HepG2 (cell line): ENCODE data around the gene ODC1. TPM values are rescaled to one million over a fixed set of nuclear protein-coding genes. Genes with fewer than 3 reads are reported as not detected.

ENCODE experiments used
- AKNA ChIP-seq: sonication (generic); formaldehyde crosslinking; IDR thresholded peaks from 2 replicates; pipeline ENCODE4 v1.4.0; 2020; ENCODE audit warnings: missing genetic modification reagents, borderline replicate concordance
- ASH2L ChIP-seq: fragments of 300-600, 200-600 bp; sonication (generic); IDR thresholded peaks from 2 replicates; pipeline ENCODE4 v1.7.0; 2017; ENCODE audit warnings: low read depth, mild to moderate bottlenecking, moderate library complexity, mixed read lengths, low read length; ENCODE audit not compliant: insufficient read length
- DNMT3B ChIP-seq: conservative IDR thresholded peaks from 2 replicates; pipeline ENCODE4 v1.6.1; 2016; ENCODE audit warnings: missing biosample characterization, control low read depth
- EHMT2 ChIP-seq: fragments of 200-600 bp; sonication (generic); IDR thresholded peaks from 2 replicates; pipeline ENCODE4 v1.7.0; 2017; ENCODE audit warnings: antibody characterized with exemption, low read depth, low read length, borderline replicate concordance
- ETV5 ChIP-seq: IDR thresholded peaks from 2 replicates; pipeline ENCODE4 v1.6.1; 2018; ENCODE audit warnings: missing biosample characterization, missing genetic modification reagents, inconsistent platforms, borderline replicate concordance
- ETV6 ChIP-seq: sonication (generic); formaldehyde crosslinking; conservative IDR thresholded peaks from 2 replicates; pipeline ENCODE4 v1.4.0; 2020; ENCODE audit warnings: missing genetic modification reagents
- NKX3-1 ChIP-seq: sonication (generic); formaldehyde crosslinking; IDR thresholded peaks from 2 replicates; pipeline ENCODE4 v1.5.0; 2020; ENCODE audit warnings: missing genetic modification reagents
- SOX6 ChIP-seq, 2 experiments: fragments of 450-650 bp in 1 of 2; sonication (generic) in 1 of 2; formaldehyde crosslinking in 1 of 2; IDR thresholded peaks; 2 replicates each; pipeline versions ENCODE4 v1.4.0 to v1.6.1; 2017 to 2020; ENCODE audit warnings: antibody characterized with exemption in 1 of 2, mild to moderate bottlenecking in 1 of 2, missing genetic modification reagents in 1 of 2
- TFAP4 ChIP-seq: sonication (generic); IDR thresholded peaks from 2 replicates; pipeline ENCODE4 v1.6.1; 2016; ENCODE audit warnings: low read depth, borderline replicate concordance
- XRCC5 ChIP-seq: fragments of 200-400 bp; formaldehyde crosslinking; optimal IDR thresholded peaks from 2 replicates; pipeline ENCODE3; 2017; ENCODE audit warnings: mild to moderate bottlenecking, low read length
- ZNF317 ChIP-seq: sonication (generic); formaldehyde crosslinking; IDR thresholded peaks from 2 replicates; pipeline ENCODE4 v1.5.0; 2020; ENCODE audit warnings: mild to moderate bottlenecking, missing genetic modification reagents
- ZNF549 ChIP-seq: sonication (generic); formaldehyde crosslinking; IDR thresholded peaks from 2 replicates; pipeline ENCODE4 v1.5.0; 2020; ENCODE audit warnings: missing genetic modification reagents
- ZNF609 ChIP-seq: sonication (generic); formaldehyde crosslinking; IDR thresholded peaks from 2 replicates; pipeline ENCODE4 v1.4.0; 2020; ENCODE audit warnings: mild to moderate bottlenecking, missing genetic modification reagents, borderline replicate concordance
- ZNF737 ChIP-seq: sonication (generic); formaldehyde crosslinking; IDR thresholded peaks from 2 replicates; pipeline ENCODE4 v1.5.0; 2020; ENCODE audit warnings: missing genetic modification reagents, mild to moderate bottlenecking, borderline replicate concordance
- ZNF841 ChIP-seq: sonication (generic); formaldehyde crosslinking; IDR thresholded peaks from 2 replicates; pipeline ENCODE4 v1.8.1; 2023; ENCODE audit warnings: missing genetic modification reagents, borderline replicate concordance
- polyA plus RNA-seq, 8 experiments: library from polyadenylated mRNA; depleted of rRNA in 3 of 8; stranded (reverse) in 7 of 8; unstranded in 1 of 8; fragments of >200 nt; fragmentation: Illumina TruSeq in 4 of 8; extraction: Trizol in 4 of 8; gene quantifications; 2 replicates each; pipeline versions ENCODE4 v1.2.1 to v1.2.3, GENCODE V29; 2011 to 2016; ENCODE audit warnings: low read depth in 4 of 8, missing spikeins in 1 of 8, mixed read lengths in 1 of 8; ENCODE audit not compliant: insufficient read depth in 1 of 8
- total RNA-seq, 5 experiments: library from RNA; depleted of rRNA; stranded (reverse); fragments of >200 nt; fragmentation: Illumina TruSeq; extraction: Trizol; gene quantifications; 2 replicates each; pipeline ENCODE4 v1.2.3, GENCODE V29; 2016; ENCODE audit warnings: low read depth in 1 of 5
- TF ChIP-seq, protein P1 (sequence below): fragments of 450-650 bp; IDR thresholded peaks from 2 replicates; pipeline ENCODE4 v1.6.1; 2016

The ODC1 gene
- total and polyA plus RNA-seq, 2 of the 13 experiments (the other 11 are each of a cell fraction or from before 2014, with no cell fraction given), result 142 to 371 TPM

DNA sequence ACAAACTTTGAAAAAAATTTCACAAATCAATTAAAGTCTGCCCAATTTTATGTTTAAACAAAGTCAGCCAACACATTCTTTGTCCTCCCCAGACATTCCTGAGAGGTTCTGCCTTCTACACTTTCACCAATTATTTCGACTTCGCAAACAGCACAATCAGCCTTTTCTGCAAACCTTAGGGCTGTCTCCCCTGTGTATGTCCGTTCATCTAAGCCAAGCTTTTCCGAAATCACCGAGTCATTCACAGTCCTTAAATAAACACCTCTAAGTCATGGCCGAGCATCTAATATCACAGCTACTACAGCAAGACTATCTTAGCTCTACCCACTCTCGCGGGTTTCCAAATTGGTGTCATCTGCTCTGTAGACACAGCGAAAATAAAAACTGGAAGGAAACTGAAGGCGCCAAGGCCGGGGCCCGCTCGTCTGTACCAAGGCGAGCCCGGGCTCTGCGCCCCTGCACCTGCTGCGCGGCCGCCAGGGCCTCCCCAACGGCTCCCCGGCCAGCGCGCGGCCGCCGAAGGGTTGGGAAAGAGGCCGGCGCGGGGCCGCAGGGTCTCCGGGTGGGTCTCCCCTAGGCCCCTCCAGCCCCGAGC, 730 bp downstream of the ODC1 start (continued):
- TF ChIP-seq ZNF609 (CRISPR knock-in tag), result peak; percentile 17; the same call in 1 of the 2 replicates
- TF ChIP-seq SOX6 (IDR thresholded peaks at IDR 0.05), result no peak
- no peak for TF ChIP-seq SOX6 (CRISPR knock-in tag; IDR thresholded peaks at IDR 0.05)
- no peak for TF ChIP-seq NKX3-1
- 0 out of 2 replicates have a peak, but pooled peaks have one; percentile 6 for TF ChIP-seq ZNF317 (CRISPR knock-in tag)
- no peak for TF ChIP-seq AKNA (CRISPR knock-in tag)
- TF ChIP-seq ASH2L, result peak; percentile 77
- TF ChIP-seq, protein P1, sequence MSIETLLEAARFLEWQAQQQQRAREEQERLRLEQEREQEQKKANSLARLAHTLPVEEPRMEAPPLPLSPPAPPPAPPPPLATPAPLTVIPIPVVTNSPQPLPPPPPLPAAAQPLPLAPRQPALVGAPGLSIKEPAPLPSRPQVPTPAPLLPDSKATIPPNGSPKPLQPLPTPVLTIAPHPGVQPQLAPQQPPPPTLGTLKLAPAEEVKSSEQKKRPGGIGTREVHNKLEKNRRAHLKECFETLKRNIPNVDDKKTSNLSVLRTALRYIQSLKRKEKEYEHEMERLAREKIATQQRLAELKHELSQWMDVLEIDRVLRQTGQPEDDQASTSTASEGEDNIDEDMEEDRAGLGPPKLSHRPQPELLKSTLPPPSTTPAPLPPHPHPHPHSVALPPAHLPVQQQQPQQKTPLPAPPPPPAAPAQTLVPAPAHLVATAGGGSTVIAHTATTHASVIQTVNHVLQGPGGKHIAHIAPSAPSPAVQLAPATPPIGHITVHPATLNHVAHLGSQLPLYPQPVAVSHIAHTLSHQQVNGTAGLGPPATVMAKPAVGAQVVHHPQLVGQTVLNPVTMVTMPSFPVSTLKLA, result no peak; the same call in 1 of the 2 replicates
- 0 out of 2 replicates have a peak, but pooled peaks have one; percentile 53 for TF ChIP-seq ZNF549 (CRISPR knock-in tag)
- peak; percentile 21 for TF ChIP-seq XRCC5
- 0 out of 2 replicates have a peak, but pooled peaks have one; percentile 4 for TF ChIP-seq TFAP4
- TF ChIP-seq ETV6 (CRISPR knock-in tag), result no peak
- TF ChIP-seq ZNF841 (CRISPR knock-in tag), result no peak
- no peak for TF ChIP-seq ETV5 (CRISPR knock-in tag)
- TF ChIP-seq ZNF737, result no peak
- 0 out of 2 replicates have a peak, but pooled peaks have one; percentile 59 for TF ChIP-seq DNMT3B (CRISPR knock-in tag)
- no peak for TF ChIP-seq EHMT2
